ENCODE measurements around the gene VPS39. TPM values are rescaled to one million over a fixed set of nuclear protein-coding genes. Genes with fewer than 3 reads are reported as not detected.

VPS39 gene
- total RNA-seq, 1 experiment from 2014 or later, result 55.2 TPM

- no peak overlapping the region for H3K4me3 ChIP-seq (ENCODE audit: low read depth in 2 of 2, low read length in 2 of 2)
- ChIA-PET POLR2A (no interaction called here), CTCF (no interaction called here)
- TF ChIP-seq POLR2AphosphoS5 (IDR thresholded peaks at IDR 0.05; ENCODE audit: low read depth, low read length) (no peak), CTCF (IDR thresholded peaks at IDR 0.05) (no peak), SIN3A (IDR thresholded peaks at IDR 0.05; ENCODE audit: borderline replicate concordance, insufficient read depth, low read depth, low read length) (no peak), REST (IDR thresholded peaks at IDR 0.05; ENCODE audit: insufficient read depth in 1 of 2, low read depth in 2 of 2, low read length in 1 of 2) (no peak), TCF7L2 (IDR thresholded peaks at IDR 0.05; ENCODE audit: low read depth, low read length) (no peak)
- no peaks in the 10 kb centered on the region for H3K27me3 ChIP-seq (ENCODE audit: control insufficient read depth, insufficient read depth, low read length)
- no peak for ATAC-seq
- no peak for DNase-seq (ENCODE audit: low read depth, low spot score)
- peaks cover 34% of the 10 kb centered on the region for H3K36me3 ChIP-seq (ENCODE audit: control insufficient read depth, insufficient read depth, low read length)
- no peaks in the 10 kb centered on the region for H3K9me3 ChIP-seq (ENCODE audit: control insufficient read depth, insufficient read depth, low read depth, low read length)
- no TSS peak for BruUV-seq (replicated peaks)
- intact Hi-C loops (cut with micrococcal nuclease; ENCODE audit: unreplicated experiment) (no loop called here), in situ Hi-C loops (cut with HindIII; ENCODE audit: low pct_unique_long_range_greater_than_20kb, low sequenced_read_pairs) (no loop called here)
- no peaks in the 10 kb centered on the region for H3K4me1 ChIP-seq (ENCODE audit: control insufficient read depth, insufficient read depth, low read length)
- H3K27ac ChIP-seq (ENCODE audit: low read length), result no peak overlapping the region
Measured at GRCh38 chr15:42218953-42219592, 11.0 kb upstream of the VPS39 start.

GRCh38 chr15:42217568-42217967, 9.5 kb upstream of the VPS39 start:
- Histone ChIP-seq H3K27ac (ENCODE audit: low read length) (no peak overlapping the region), H3K36me3 (ENCODE audit: control insufficient read depth, insufficient read depth, low read length) (peaks cover 38% of the 10 kb centered on the region), H3K9me3 (ENCODE audit: control insufficient read depth, insufficient read depth, low read depth, low read length) (no peaks in the 10 kb centered on the region), H3K4me1 (ENCODE audit: control insufficient read depth, insufficient read depth, low read length) (no peaks in the 10 kb centered on the region), H3K4me3 (ENCODE audit: low read depth in 2 of 2, low read length in 2 of 2) (no peak overlapping the region), H3K27me3 (ENCODE audit: control insufficient read depth, insufficient read depth, low read length) (no peaks in the 10 kb centered on the region)
- ATAC-seq (no peak), DNase-seq (ENCODE audit: low read depth, low spot score) (no peak)
- no TSS peak for BruUV-seq (replicated peaks)
- intact Hi-C loops (cut with micrococcal nuclease; ENCODE audit: unreplicated experiment), result no loop called here
- ChIA-PET POLR2A (no interaction called here), CTCF (no interaction called here)
- in situ Hi-C loops (cut with HindIII; ENCODE audit: low pct_unique_long_range_greater_than_20kb, low sequenced_read_pairs), result no loop called here
- TF ChIP-seq SIN3A (IDR thresholded peaks at IDR 0.05; ENCODE audit: borderline replicate concordance, insufficient read depth, low read depth, low read length), result no peak
- no peak for TF ChIP-seq REST (IDR thresholded peaks at IDR 0.05; ENCODE audit: insufficient read depth in 1 of 2, low read depth in 2 of 2, low read length in 1 of 2)
- TF ChIP-seq POLR2AphosphoS5 (IDR thresholded peaks at IDR 0.05; ENCODE audit: low read depth, low read length), result no peak
- no peak for TF ChIP-seq TCF7L2 (IDR thresholded peaks at IDR 0.05; ENCODE audit: low read depth, low read length)
- TF ChIP-seq CTCF (IDR thresholded peaks at IDR 0.05), result no peak

Measured in Panc1 (cell line).